ENCODE data around the gene CAMKK1. TPM values are rescaled to one million over a fixed set of nuclear protein-coding genes. Genes with fewer than 3 reads are reported as not detected.
"Not testable (repeated sequence)": the region's sequence is repeated elsewhere in the genome, so short reads cannot be mapped to it uniquely, and the experiment has no call there.

Gene CAMKK1
- total RNA-seq, 1 experiment from 2014 or later: 0.07 TPM

GRCh38 chr17:3846437-3847164 lies 46.3 kb downstream of the CAMKK1 start:
- Histone ChIP-seq H3K36me3 (ENCODE audit: insufficient read depth, low read length) (peaks cover 3% of the 10 kb centered on the region; the same call in 1 of the 2 replicates), H3K4me1 (ENCODE audit: low read length) (peaks cover 16% of the 10 kb centered on the region), H3K9ac (ENCODE audit: low read length) (peak overlapping the region; percentile 18; the same call in 1 of the 2 replicates), H3K4me3 (ENCODE audit: low read length) (no peak overlapping the region), H3K9me2 (replicated peaks; ENCODE audit: insufficient read depth, low read length) (no peaks in the 10 kb centered on the region), H2AFZ (ENCODE audit: low read length) (peak overlapping the region; percentile 79; the same call in 1 of the 2 replicates), H4K20me1 (ENCODE audit: insufficient read depth, low read depth, low read length) (peaks cover 9% of the 10 kb centered on the region), H3K27ac (ENCODE audit: low read length) (no peak overlapping the region), H3K9me3 (ENCODE audit: low read length) (no peaks in the 10 kb centered on the region), H3K4me2 (ENCODE audit: low read depth, low read length, poor library complexity, severe bottlenecking) (peak overlapping the region; percentile 60), H3K27me3 (ENCODE audit: low read length) (no peaks in the 10 kb centered on the region), H3K79me2 (ENCODE audit: low read length) (peaks cover 28% of the 10 kb centered on the region)
- no peak for DNase-seq

- H3K4me1 ChIP-seq (ENCODE audit: low read length): peaks cover 16% of the 10 kb centered on the region
- no peaks in the 10 kb centered on the region for H3K27me3 ChIP-seq (ENCODE audit: low read length)
- H3K36me3 ChIP-seq (ENCODE audit: insufficient read depth, low read length): peaks cover 3% of the 10 kb centered on the region; the same call in 1 of the 2 replicates
- H3K4me2 ChIP-seq (ENCODE audit: low read depth, low read length, poor library complexity, severe bottlenecking): peak within 1 kb of the TSS; percentile 82
- H3K79me2 ChIP-seq (ENCODE audit: low read length): peaks cover 28% of the 10 kb centered on the region
- no peaks in the 10 kb centered on the region for H3K9me2 ChIP-seq (replicated peaks; ENCODE audit: insufficient read depth, low read length)
- H3K27ac ChIP-seq (ENCODE audit: low read length): peak within 1 kb of the TSS; percentile 17; the same call in 1 of the 2 replicates
- peak within 1 kb of the TSS; percentile 97 for H3K4me3 ChIP-seq (ENCODE audit: low read length)
- H3K9me3 ChIP-seq (ENCODE audit: low read length): no peaks in the 10 kb centered on the region
- H3K9ac ChIP-seq (ENCODE audit: low read length): peak within 1 kb of the TSS; percentile 97
- peak; percentile 98 for DNase-seq
- peak within 1 kb of the TSS; percentile 99 for H2AFZ ChIP-seq (ENCODE audit: low read length)
- H4K20me1 ChIP-seq (ENCODE audit: insufficient read depth, low read depth, low read length): peaks cover 9% of the 10 kb centered on the region
Observed at GRCh38 chr17:3845621-3846436, 47.0 kb downstream of the CAMKK1 start, which contains the start of gene NCBP3. TSS of gene NCBP3 (minus strand) at chr17:3846246. CDS start at chr17:3846223, 23 bp downstream.

- Histone ChIP-seq H3K79me2 (ENCODE audit: low read length) (peaks cover 28% of the 10 kb centered on the region), H2AFZ (ENCODE audit: low read length) (no peak overlapping the region), H3K4me3 (ENCODE audit: low read length) (peak overlapping the region; percentile 97), H3K27me3 (ENCODE audit: low read length) (no peaks in the 10 kb centered on the region), H3K4me1 (ENCODE audit: low read length) (peaks cover 16% of the 10 kb centered on the region), H4K20me1 (ENCODE audit: insufficient read depth, low read depth, low read length) (peaks cover 9% of the 10 kb centered on the region), H3K36me3 (ENCODE audit: insufficient read depth, low read length) (peaks cover 4% of the 10 kb centered on the region; the same call in 1 of the 2 replicates), H3K4me2 (ENCODE audit: low read depth, low read length, poor library complexity, severe bottlenecking) (peak overlapping the region; percentile 82), H3K9me2 (replicated peaks; ENCODE audit: insufficient read depth, low read length) (no peaks in the 10 kb centered on the region), H3K9me3 (ENCODE audit: low read length) (no peaks in the 10 kb centered on the region), H3K27ac (ENCODE audit: low read length) (no peak overlapping the region), H3K9ac (ENCODE audit: low read length) (peak overlapping the region; percentile 97)
- peak; percentile 65 for DNase-seq
Observed at GRCh38 chr17:3845291-3845620, 47.6 kb downstream of the CAMKK1 start.

GRCh38 chr17:3844556-3844955 lies 48.3 kb downstream of the CAMKK1 start:
- not testable (repeated sequence) for DNase-seq; H2AFZ ChIP-seq (ENCODE audit: low read length); H3K9me2 ChIP-seq (replicated peaks; ENCODE audit: insufficient read depth, low read length); H4K20me1 ChIP-seq (ENCODE audit: insufficient read depth, low read depth, low read length); H3K9me3 ChIP-seq (ENCODE audit: low read length); H3K27me3 ChIP-seq (ENCODE audit: low read length); H3K27ac ChIP-seq (ENCODE audit: low read length)
- peak overlapping the region; percentile 97 for H3K4me3 ChIP-seq (ENCODE audit: low read length)
- H3K79me2 ChIP-seq (ENCODE audit: low read length): peaks cover 34% of the 10 kb centered on the region
- H3K9ac ChIP-seq (ENCODE audit: low read length): peak overlapping the region; percentile 97
- H3K4me1 ChIP-seq (ENCODE audit: low read length): peaks cover 16% of the 10 kb centered on the region
- peaks cover 11% of the 10 kb centered on the region for H3K36me3 ChIP-seq (ENCODE audit: insufficient read depth, low read length)
- peak overlapping the region; percentile 82 for H3K4me2 ChIP-seq (ENCODE audit: low read depth, low read length, poor library complexity, severe bottlenecking)

GRCh38 chr17:3843935-3844516 lies 48.8 kb downstream of the CAMKK1 start:
- Histone ChIP-seq H3K27ac (ENCODE audit: low read length) (no peak overlapping the region), H2AFZ (ENCODE audit: low read length) (no peak overlapping the region), H4K20me1 (ENCODE audit: insufficient read depth, low read depth, low read length) (peaks cover 9% of the 10 kb centered on the region), H3K4me2 (ENCODE audit: low read depth, low read length, poor library complexity, severe bottlenecking) (peak overlapping the region; percentile 82), H3K9ac (ENCODE audit: low read length) (0 out of 2 replicates have a peak overlapping the region, but pooled peaks have one; percentile 4), H3K9me3 (ENCODE audit: low read length) (no peaks in the 10 kb centered on the region), H3K27me3 (ENCODE audit: low read length) (no peaks in the 10 kb centered on the region), H3K36me3 (ENCODE audit: insufficient read depth, low read length) (peaks cover 11% of the 10 kb centered on the region), H3K9me2 (replicated peaks; ENCODE audit: insufficient read depth, low read length) (no peaks in the 10 kb centered on the region), H3K79me2 (ENCODE audit: low read length) (peaks cover 34% of the 10 kb centered on the region), H3K4me3 (ENCODE audit: low read length) (no peak overlapping the region), H3K4me1 (ENCODE audit: low read length) (peaks cover 16% of the 10 kb centered on the region)
- DNase-seq: peak; percentile 81

- DNase-seq: no peak
- H4K20me1 ChIP-seq (ENCODE audit: insufficient read depth, low read depth, low read length): no peaks in the 10 kb centered on the region
- H3K9ac ChIP-seq (ENCODE audit: low read length): no peak overlapping the region
- H3K4me1 ChIP-seq (ENCODE audit: low read length): no peaks in the 10 kb centered on the region
- peaks cover 19% of the 10 kb centered on the region for H3K79me2 ChIP-seq (ENCODE audit: low read length)
- H3K4me2 ChIP-seq (ENCODE audit: low read depth, low read length, poor library complexity, severe bottlenecking): no peak overlapping the region
- peaks cover 14% of the 10 kb centered on the region for H3K36me3 ChIP-seq (ENCODE audit: insufficient read depth, low read length)
- H3K9me3 ChIP-seq (ENCODE audit: low read length): no peaks in the 10 kb centered on the region
- no peaks in the 10 kb centered on the region for H3K9me2 ChIP-seq (replicated peaks; ENCODE audit: insufficient read depth, low read length)
- no peak overlapping the region for H2AFZ ChIP-seq (ENCODE audit: low read length)
- no peak overlapping the region for H3K27ac ChIP-seq (ENCODE audit: low read length)
- no peaks in the 10 kb centered on the region for H3K27me3 ChIP-seq (ENCODE audit: low read length)
- no peak overlapping the region for H3K4me3 ChIP-seq (ENCODE audit: low read length)
Observed at GRCh38 chr17:3838206-3838605, 54.6 kb downstream of the CAMKK1 start.

- no peak overlapping the region for H3K9ac ChIP-seq (ENCODE audit: low read length)
- H3K9me2 ChIP-seq (replicated peaks; ENCODE audit: insufficient read depth, low read length): no peaks in the 10 kb centered on the region
- H3K9me3 ChIP-seq (ENCODE audit: low read length): no peaks in the 10 kb centered on the region
- no peak overlapping the region for H3K4me2 ChIP-seq (ENCODE audit: low read depth, low read length, poor library complexity, severe bottlenecking)
- no peak for DNase-seq
- no peaks in the 10 kb centered on the region for H4K20me1 ChIP-seq (ENCODE audit: insufficient read depth, low read depth, low read length)
- no peaks in the 10 kb centered on the region for H3K27me3 ChIP-seq (ENCODE audit: low read length)
- no peak overlapping the region for H2AFZ ChIP-seq (ENCODE audit: low read length)
- peaks cover 18% of the 10 kb centered on the region; the same call in 1 of the 2 replicates for H3K79me2 ChIP-seq (ENCODE audit: low read length)
- no peak overlapping the region for H3K4me3 ChIP-seq (ENCODE audit: low read length)
- H3K36me3 ChIP-seq (ENCODE audit: insufficient read depth, low read length): peaks cover 11% of the 10 kb centered on the region
- no peaks in the 10 kb centered on the region for H3K4me1 ChIP-seq (ENCODE audit: low read length)
- H3K27ac ChIP-seq (ENCODE audit: low read length): no peak overlapping the region
Observed at GRCh38 chr17:3836551-3836950, 56.3 kb downstream of the CAMKK1 start.
